Spleen (tissue), 7 donors: Measurements from ENCODE around the gene HMGN4.

Experiments
- POLR2A ChIP-seq, 3 donors: fragments of 450-650 bp; IDR thresholded peaks; one replicate each; pipeline ENCODE4 v1.5.1; 2017; ENCODE audit warnings: antibody characterized with exemption in 3 of 3, mild to moderate bottlenecking in 1 of 3
- POLR2AphosphoS5 ChIP-seq, 3 donors: sonication (generic); formaldehyde crosslinking; IDR thresholded peaks; one replicate each; pipeline ENCODE4 v1.5.1; 2017; ENCODE audit warnings: antibody characterized with exemption in 3 of 3
- TF ChIP-seq, protein P1 (sequence below), 11 experiments: fragments of 200-600 bp in 7 of 11; fragments of 450-650 bp in 4 of 11; sonication (generic) in 4 of 11; IDR thresholded peaks in 8 of 11; conservative IDR thresholded peaks in 3 of 11; 1 replicate in 7 of 11; 2 replicates in 4 of 11; pipeline versions ENCODE4 v1.4.0 to v1.8.0; 2016 to 2021; ENCODE audit warnings: antibody characterized with exemption in 11 of 11, inconsistent platforms in 4 of 11, mild to moderate bottlenecking in 1 of 11
- donor health status: DM: no; HTN: no; CAD: no; lungs with moderate emphysema.
- donor health status: DM: no; HTN: no; CAD: no.
- donor health status: DM: no; HTN: no; CAD: no.

DNA sequence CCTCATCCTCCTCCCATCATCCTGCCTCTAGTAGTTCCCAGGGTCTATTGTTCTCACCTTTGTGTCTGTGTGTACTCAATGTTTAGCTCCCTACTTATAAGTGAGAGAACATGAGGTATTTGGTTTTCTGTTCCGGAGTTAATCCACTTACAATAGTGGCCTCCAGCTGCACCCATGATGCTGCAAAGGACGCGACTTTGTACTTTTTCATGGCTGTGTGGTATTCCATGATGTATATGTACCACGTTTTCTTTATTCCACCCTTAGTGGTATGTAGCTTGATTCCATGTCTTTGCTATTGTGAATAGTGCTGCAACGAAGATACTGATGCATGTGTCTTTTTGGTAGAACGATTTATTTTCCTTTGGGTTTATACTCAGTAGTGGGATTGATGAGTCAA, 40.1 kb downstream of the HMGN4 start:
- TF ChIP-seq, protein P1, sequence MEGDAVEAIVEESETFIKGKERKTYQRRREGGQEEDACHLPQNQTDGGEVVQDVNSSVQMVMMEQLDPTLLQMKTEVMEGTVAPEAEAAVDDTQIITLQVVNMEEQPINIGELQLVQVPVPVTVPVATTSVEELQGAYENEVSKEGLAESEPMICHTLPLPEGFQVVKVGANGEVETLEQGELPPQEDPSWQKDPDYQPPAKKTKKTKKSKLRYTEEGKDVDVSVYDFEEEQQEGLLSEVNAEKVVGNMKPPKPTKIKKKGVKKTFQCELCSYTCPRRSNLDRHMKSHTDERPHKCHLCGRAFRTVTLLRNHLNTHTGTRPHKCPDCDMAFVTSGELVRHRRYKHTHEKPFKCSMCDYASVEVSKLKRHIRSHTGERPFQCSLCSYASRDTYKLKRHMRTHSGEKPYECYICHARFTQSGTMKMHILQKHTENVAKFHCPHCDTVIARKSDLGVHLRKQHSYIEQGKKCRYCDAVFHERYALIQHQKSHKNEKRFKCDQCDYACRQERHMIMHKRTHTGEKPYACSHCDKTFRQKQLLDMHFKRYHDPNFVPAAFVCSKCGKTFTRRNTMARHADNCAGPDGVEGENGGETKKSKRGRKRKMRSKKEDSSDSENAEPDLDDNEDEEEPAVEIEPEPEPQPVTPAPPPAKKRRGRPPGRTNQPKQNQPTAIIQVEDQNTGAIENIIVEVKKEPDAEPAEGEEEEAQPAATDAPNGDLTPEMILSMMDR (IDR thresholded peaks at IDR 0.05 in 8 of 11, conservative IDR thresholded peaks at IDR 0.05 in 3 of 11), result no peak
- TF ChIP-seq POLR2A (IDR thresholded peaks at IDR 0.05) (no peak), POLR2AphosphoS5 (IDR thresholded peaks at IDR 0.05) (no peak)
